Measurements from ENCODE around the gene IFIT2.
A peak's percentile ranks its signal among the peaks of the same experiment; 100 is the strongest.

IFIT2 gene

GRCh38 chr10:89262086-89263051 is 39.5 kb upstream of the IFIT2 start:
- peaks cover 0 to 11% (median 0%) of the 10 kb centered on the region in 11 experiments; a peak in 3 of 22 replicates for H3K36me3 ChIP-seq
- peaks cover 14 to 19% (median 15%) of the 10 kb centered on the region in 11 experiments for H3K9me3 ChIP-seq (replicated peaks in 1 of 11)
- TF ChIP-seq Cebpa-rat (IDR thresholded peaks at IDR 0.05): no peak
- H3K4me1 ChIP-seq: peaks cover 0 to 56% (median 16%) of the 10 kb centered on the region in 10 experiments; a peak in 14 of 20 replicates
- no peaks in the 10 kb centered on the region for H3K27me3 ChIP-seq
- no peak overlapping the region for H3K9ac ChIP-seq
- no peaks in the 10 kb centered on the region for H4K20me1 ChIP-seq
- peak overlapping the region in 2 of 11 experiments; percentile 5 to 36; a peak in 2 of 22 replicates for H3K4me2 ChIP-seq
- H3K4me3 ChIP-seq: no peak overlapping the region
- no peak overlapping the region for H3K27ac ChIP-seq

GRCh38 chr10:89263091-89263490 is 38.8 kb upstream of the IFIT2 start:
- peaks cover 0 to 11% (median 0%) of the 10 kb centered on the region in 11 experiments; a peak in 3 of 22 replicates for H3K36me3 ChIP-seq
- H3K4me1 ChIP-seq: peaks cover 0 to 50% (median 16%) of the 10 kb centered on the region in 10 experiments; a peak in 14 of 20 replicates
- H3K9ac ChIP-seq: no peak overlapping the region
- peaks cover 14 to 19% (median 15%) of the 10 kb centered on the region in 11 experiments for H3K9me3 ChIP-seq (replicated peaks in 1 of 11)
- peak overlapping the region in 2 of 11 experiments; percentile 5 to 36; a peak in 2 of 22 replicates for H3K4me2 ChIP-seq
- no peak overlapping the region for H3K27ac ChIP-seq
- no peak for TF ChIP-seq Cebpa-rat (IDR thresholded peaks at IDR 0.05)
- H4K20me1 ChIP-seq: no peaks in the 10 kb centered on the region
- H3K4me3 ChIP-seq: no peak overlapping the region
- H3K27me3 ChIP-seq: no peaks in the 10 kb centered on the region

- Histone ChIP-seq H4K20me1 (no peaks in the 10 kb centered on the region), H3K4me3 (no peak overlapping the region), H3K9me3 (replicated peaks in 1 of 11) (peaks cover 14 to 19% (median 15%) of the 10 kb centered on the region in 11 experiments), H3K36me3 (peaks cover 0 to 11% (median 0%) of the 10 kb centered on the region in 11 experiments; a peak in 3 of 22 replicates), H3K4me2 (no peak overlapping the region), H3K27ac (no peak overlapping the region), H3K4me1 (peaks cover 0 to 45% (median 14%) of the 10 kb centered on the region in 10 experiments; a peak in 14 of 20 replicates), H3K9ac (no peak overlapping the region), H3K27me3 (no peaks in the 10 kb centered on the region)
- TF ChIP-seq Cebpa-rat (IDR thresholded peaks at IDR 0.05): no peak
Measured at GRCh38 chr10:89263531-89263930, 38.3 kb upstream of the IFIT2 start.

GRCh38 chr10:89266721-89267453 is 35.0 kb upstream of the IFIT2 start:
- no peaks in the 10 kb centered on the region for H4K20me1 ChIP-seq
- H3K4me3 ChIP-seq: no peak overlapping the region
- no peak for TF ChIP-seq Cebpa-rat (IDR thresholded peaks at IDR 0.05)

GRCh38 chr10:89269433-89270152 is 32.3 kb upstream of the IFIT2 start:
- TF ChIP-seq Cebpa-rat (IDR thresholded peaks at IDR 0.05): no peak
- Histone ChIP-seq H3K9ac (no peak overlapping the region), H3K9me3 (replicated peaks in 1 of 11) (peaks cover 3 to 4% (median 4%) of the 10 kb centered on the region in 11 experiments), H3K27me3 (no peaks in the 10 kb centered on the region), H3K4me2 (0 out of 22 replicates have a peak overlapping the region, but pooled peaks of 1 of the 11 experiments have one; percentile 0), H3K4me3 (no peak overlapping the region), H3K4me1 (peaks cover 0 to 16% (median 0%) of the 10 kb centered on the region in 10 experiments; a peak in 3 of 20 replicates), H3K36me3 (peaks cover 0 to 3% (median 0%) of the 10 kb centered on the region in 11 experiments; a peak in 3 of 22 replicates), H3K27ac (no peak overlapping the region), H4K20me1 (no peaks in the 10 kb centered on the region)

More at GRCh38 chr10:89266721-89267453, 35.0 kb upstream of the IFIT2 start:
- H3K27me3 ChIP-seq: no peaks in the 10 kb centered on the region
- no peak overlapping the region for H3K27ac ChIP-seq
- peaks cover 0 to 29% (median 0%) of the 10 kb centered on the region in 10 experiments; a peak in 5 of 20 replicates for H3K4me1 ChIP-seq
- H3K4me2 ChIP-seq: peak overlapping the region in 1 of 11 experiments; percentile 5; a peak in 2 of 22 replicates
- H3K36me3 ChIP-seq: peaks cover 0 to 11% (median 0%) of the 10 kb centered on the region in 11 experiments; a peak in 3 of 22 replicates
- no peak overlapping the region for H3K9ac ChIP-seq
- H3K9me3 ChIP-seq (replicated peaks in 1 of 11): peaks cover 14 to 19% (median 15%) of the 10 kb centered on the region in 11 experiments

- peaks cover 0 to 16% (median 0%) of the 10 kb centered on the region in 10 experiments; a peak in 3 of 20 replicates for H3K4me1 ChIP-seq
- H3K27me3 ChIP-seq: no peaks in the 10 kb centered on the region
- H3K4me3 ChIP-seq: no peak overlapping the region
- no peak overlapping the region for H3K27ac ChIP-seq
- H3K36me3 ChIP-seq: no peaks in the 10 kb centered on the region
- no peak overlapping the region for H3K9ac ChIP-seq
- no peaks in the 10 kb centered on the region for H4K20me1 ChIP-seq
- no peaks in the 10 kb centered on the region for H3K9me3 ChIP-seq (replicated peaks in 1 of 11)
- 0 out of 22 replicates have a peak overlapping the region, but pooled peaks of 1 of the 11 experiments have one; percentile 0 for H3K4me2 ChIP-seq
- TF ChIP-seq Cebpa-rat (IDR thresholded peaks at IDR 0.05): no peak
Measured at GRCh38 chr10:89270153-89270483, 31.7 kb upstream of the IFIT2 start.

GRCh38 chr10:89271532-89271931 is 30.3 kb upstream of the IFIT2 start:
- H3K4me3 ChIP-seq: no peak overlapping the region
- no peak overlapping the region for H3K27ac ChIP-seq
- H3K9ac ChIP-seq: no peak overlapping the region
- H3K9me3 ChIP-seq (replicated peaks in 1 of 11): no peaks in the 10 kb centered on the region
- no peaks in the 10 kb centered on the region for H4K20me1 ChIP-seq
- H3K27me3 ChIP-seq: no peaks in the 10 kb centered on the region
- H3K36me3 ChIP-seq: no peaks in the 10 kb centered on the region
- TF ChIP-seq Cebpa-rat (IDR thresholded peaks at IDR 0.05): no peak
- peaks cover 0 to 16% (median 0%) of the 10 kb centered on the region in 10 experiments; a peak in 3 of 20 replicates for H3K4me1 ChIP-seq
- H3K4me2 ChIP-seq: no peak overlapping the region

GRCh38 chr10:89273680-89274079 is 28.2 kb upstream of the IFIT2 start:
- Histone ChIP-seq H3K36me3 (no peaks in the 10 kb centered on the region), H3K27ac (no peak overlapping the region), H3K4me2 (no peak overlapping the region), H4K20me1 (no peaks in the 10 kb centered on the region), H3K9me3 (replicated peaks in 1 of 11) (no peaks in the 10 kb centered on the region), H3K9ac (no peak overlapping the region), H3K4me3 (no peak overlapping the region), H3K27me3 (no peaks in the 10 kb centered on the region), H3K4me1 (peaks cover 0 to 20% (median 0%) of the 10 kb centered on the region in 10 experiments; a peak in 4 of 20 replicates)
- no peak for TF ChIP-seq Cebpa-rat (IDR thresholded peaks at IDR 0.05)
